GM18511 (cell line): ENCODE data around the gene NUP210L.
"Not testable (repeated sequence)": the region's sequence is repeated elsewhere in the genome, so short reads cannot be mapped to it uniquely, and the experiment has no call there.

Experiments
- ATAC-seq: cut with Tn5 transposase; IDR thresholded peaks from one replicate; pipeline ENCODE4 v1.9.1; 2021; ENCODE audit warnings: mild to moderate bottlenecking, moderate library complexity; ENCODE audit not compliant: unreplicated experiment

Gene NUP210L

GRCh38 chr1:154000420-154000819 is 154.5 kb downstream of the NUP210L start:
- ATAC-seq = no peak

- not testable (repeated sequence) for ATAC-seq
These were observed 158.0 kb downstream of the NUP210L start for GRCh38 chr1:153996882-153997281.

- ATAC-seq = no peak
These were observed 159.2 kb downstream of the NUP210L start for GRCh38 chr1:153995640-153996039.

- ATAC-seq = no peak
These were observed 159.7 kb downstream of the NUP210L start for GRCh38 chr1:153995202-153995601.

- no peak for ATAC-seq
These were observed 163.1 kb downstream of the NUP210L start for GRCh38 chr1:153991806-153992205.

GRCh38 chr1:153991151-153991630 is 163.7 kb downstream of the NUP210L start:
- no peak for ATAC-seq

- ATAC-seq = peak; percentile 71
These were observed 164.3 kb downstream of the NUP210L start, which contains the start of gene RPS27 for GRCh38 chr1:153990468-153991150. TSS of gene RPS27 (plus strand) at chr1:153990762. CDS start at chr1:153990797, 35 bp downstream.

- no peak for ATAC-seq
These were observed 167.3 kb downstream of the NUP210L start for GRCh38 chr1:153987621-153988020.

GRCh38 chr1:153985941-153986761 is 168.7 kb downstream of the NUP210L start, which contains the start of gene RAB13:
TSS of gene RAB13 (minus strand) at chr1:153986339. CDS start at chr1:153986236, 103 bp downstream.
- no peak for ATAC-seq

- no peak for ATAC-seq
These were observed 169.4 kb downstream of the NUP210L start for GRCh38 chr1:153985341-153985912.

- no peak for ATAC-seq
These were observed 170.6 kb downstream of the NUP210L start for GRCh38 chr1:153984123-153984894.

- ATAC-seq = not testable (repeated sequence)
These were observed 173.1 kb downstream of the NUP210L start for GRCh38 chr1:153981735-153982134.

GRCh38 chr1:153979091-153979490 is 175.8 kb downstream of the NUP210L start:
- ATAC-seq = not testable (repeated sequence)

- no peak for ATAC-seq
These were observed 176.5 kb downstream of the NUP210L start for GRCh38 chr1:153978274-153978909.

GRCh38 chr1:153977250-153978240 is 177.3 kb downstream of the NUP210L start, which contains the start of gene JTB:
TSS of gene JTB (minus strand) at chr1:153977674. CDS start at chr1:153977252, 422 bp downstream.
- peak; percentile 85 for ATAC-seq

GRCh38 chr1:153976819-153977249 is 178.0 kb downstream of the NUP210L start:
- ATAC-seq = peak; percentile 23

- no peak for ATAC-seq
These were observed 181.3 kb downstream of the NUP210L start for GRCh38 chr1:153973525-153973924.

GRCh38 chr1:153973071-153973470 is 181.8 kb downstream of the NUP210L start:
- no peak for ATAC-seq

GRCh38 chr1:153970346-153970745 is 184.5 kb downstream of the NUP210L start:
- no peak for ATAC-seq
